Measurements from ENCODE around the gene CRYBB1. TPM values are rescaled to one million over a fixed set of nuclear protein-coding genes. Genes with fewer than 3 reads are reported as not detected.

The CRYBB1 gene
- 0.27 TPM for total RNA-seq

DNA sequence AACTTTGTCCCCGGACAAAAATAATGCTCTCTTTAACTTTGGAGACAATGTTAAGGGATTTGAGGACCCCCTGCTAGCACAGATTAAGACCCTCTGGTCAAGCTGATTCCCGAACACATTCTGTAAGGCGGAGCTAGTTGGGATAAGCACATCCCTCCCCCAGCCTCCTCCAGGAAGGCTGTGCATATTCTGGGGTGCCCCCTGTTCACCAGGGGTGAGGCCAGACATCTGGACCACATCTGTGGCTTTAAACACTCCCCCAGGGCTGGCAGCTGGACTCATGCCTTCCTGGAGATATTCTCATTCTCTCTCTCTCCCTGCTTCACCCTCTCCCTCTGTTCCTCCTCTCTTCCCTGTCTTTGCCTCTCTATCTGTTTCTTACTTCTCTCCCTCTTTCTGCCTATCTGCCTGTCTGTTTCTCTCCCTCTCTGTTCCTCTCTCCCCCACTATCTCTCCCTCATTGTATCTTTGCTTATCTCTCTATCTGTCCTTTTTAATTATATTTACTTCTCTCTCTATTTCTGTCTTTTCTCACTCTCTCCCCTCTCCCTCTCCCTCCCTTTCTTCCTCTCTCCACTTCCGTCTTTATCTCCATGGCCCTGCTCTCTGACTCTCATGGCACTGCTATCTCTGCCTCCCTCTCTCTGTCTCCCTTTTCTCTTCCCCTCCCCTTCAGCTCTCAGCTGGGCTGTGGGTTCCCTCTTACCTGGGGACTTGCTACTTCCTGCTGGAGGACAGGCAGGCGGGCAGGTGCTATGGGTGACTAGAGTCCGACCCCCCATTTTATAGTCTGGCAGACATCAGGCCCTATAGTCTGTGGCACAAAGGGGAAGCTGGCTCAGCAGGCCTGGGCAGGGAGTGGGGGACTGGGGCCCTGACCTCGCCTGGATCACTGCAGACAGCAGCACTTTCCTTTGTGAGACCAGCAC, at the start of gene CRYBB1:
Gene CRYBB1, minus strand, starts transcription at position 757 of the 929 bp plus-strand sequence. CDS start 1,708 bp downstream, outside the sequence.
- DNase-seq (ENCODE audit: low read depth in 2 of 3, low spot score in 2 of 3): peak in 2 of 3 donors; percentile 25 to 69

DNA sequence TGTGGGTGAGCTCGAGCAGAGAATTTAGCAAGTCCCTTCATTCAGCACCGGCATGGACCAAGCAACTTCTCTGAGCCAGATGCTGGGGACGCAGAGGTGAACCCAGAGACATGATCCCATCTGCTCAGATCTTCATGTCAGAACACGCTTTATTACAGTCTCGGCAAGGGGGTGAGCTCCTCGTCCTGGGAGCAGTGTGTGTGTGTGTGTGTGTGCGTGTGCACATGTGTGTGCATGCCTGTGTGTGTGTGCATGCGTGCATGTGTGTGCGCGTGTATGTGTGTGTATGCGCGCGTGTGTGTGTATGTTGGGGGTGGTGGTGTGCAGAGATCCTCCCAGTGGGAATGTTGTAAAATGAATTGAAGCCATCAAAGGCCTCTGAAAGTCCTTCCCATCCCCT, 49.3 kb upstream of the CRYBB1 start:
- DNase-seq (ENCODE audit: low read depth in 2 of 3, low spot score in 2 of 3): no peak

DNA sequence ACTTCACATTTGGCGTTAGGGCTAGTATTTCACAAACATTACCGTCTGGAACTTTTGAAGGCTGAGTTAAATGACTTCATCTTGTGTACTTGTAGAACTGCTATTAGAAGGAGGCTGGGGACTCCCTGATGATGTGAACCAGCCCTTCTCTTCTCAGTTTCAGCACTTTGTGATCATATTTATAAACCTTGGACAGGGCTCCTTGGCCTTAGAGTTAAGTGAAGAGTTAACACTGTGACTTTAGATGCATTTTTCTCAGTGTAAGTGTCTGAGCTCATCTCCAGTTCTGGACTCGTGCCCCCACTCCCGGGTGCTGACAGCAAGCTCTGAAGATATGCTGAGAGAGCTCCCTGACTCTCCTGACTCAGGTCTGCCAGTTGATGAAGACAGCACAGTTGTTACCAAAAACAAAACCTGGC, 48.0 kb upstream of the CRYBB1 start:
- DNase-seq (ENCODE audit: low read depth in 2 of 3, low spot score in 2 of 3): no peak

DNA sequence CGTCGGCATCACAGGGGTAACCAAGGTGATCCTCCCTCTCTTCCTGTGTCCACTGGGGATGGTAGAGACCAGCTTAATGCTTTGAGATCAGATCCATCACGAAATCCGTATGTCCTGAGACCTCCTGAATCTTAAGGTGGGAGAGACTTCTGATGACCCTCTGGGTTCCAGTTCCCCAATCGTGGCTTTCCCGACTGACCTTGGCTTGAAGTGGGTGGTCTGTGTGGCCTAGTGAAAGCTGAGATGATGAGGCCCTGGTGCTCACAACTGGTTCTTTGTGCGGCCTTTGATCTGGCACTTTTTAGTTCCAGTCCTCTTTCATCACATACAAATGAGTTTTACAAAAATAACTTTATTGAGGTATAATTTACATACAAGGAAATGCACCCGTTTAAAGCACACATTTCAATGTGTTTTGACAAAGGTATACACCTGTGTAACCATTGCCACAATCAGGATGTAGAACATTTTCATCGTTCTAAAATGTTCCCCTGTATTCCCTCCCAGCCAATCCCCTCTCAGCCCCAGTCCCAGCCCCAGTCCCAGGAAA, 45.6 kb upstream of the CRYBB1 start:
- no peak for DNase-seq (ENCODE audit: low read depth in 2 of 3, low spot score in 2 of 3)

DNA sequence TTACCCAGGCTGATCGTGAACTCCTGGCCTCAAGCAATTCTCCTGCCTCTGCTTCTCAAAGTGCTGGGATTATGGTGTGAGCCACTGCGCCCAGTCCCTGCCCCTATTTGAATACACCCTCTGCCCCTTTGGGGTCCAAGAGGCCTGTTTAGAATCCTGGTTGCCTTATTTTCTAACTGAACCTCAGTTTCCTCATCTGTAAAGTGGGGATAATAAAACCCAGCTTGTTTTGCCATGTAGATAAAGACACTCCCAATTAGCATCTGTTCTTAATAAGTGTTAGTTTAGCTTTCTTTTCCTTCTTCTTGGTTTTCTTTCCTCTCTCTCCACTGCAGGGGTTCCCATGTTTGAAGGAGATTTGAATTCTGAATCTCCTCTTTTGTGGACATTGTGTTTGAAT, 44.3 kb upstream of the CRYBB1 start:
- no peak for DNase-seq (ENCODE audit: low read depth in 2 of 3, low spot score in 2 of 3)

DNA sequence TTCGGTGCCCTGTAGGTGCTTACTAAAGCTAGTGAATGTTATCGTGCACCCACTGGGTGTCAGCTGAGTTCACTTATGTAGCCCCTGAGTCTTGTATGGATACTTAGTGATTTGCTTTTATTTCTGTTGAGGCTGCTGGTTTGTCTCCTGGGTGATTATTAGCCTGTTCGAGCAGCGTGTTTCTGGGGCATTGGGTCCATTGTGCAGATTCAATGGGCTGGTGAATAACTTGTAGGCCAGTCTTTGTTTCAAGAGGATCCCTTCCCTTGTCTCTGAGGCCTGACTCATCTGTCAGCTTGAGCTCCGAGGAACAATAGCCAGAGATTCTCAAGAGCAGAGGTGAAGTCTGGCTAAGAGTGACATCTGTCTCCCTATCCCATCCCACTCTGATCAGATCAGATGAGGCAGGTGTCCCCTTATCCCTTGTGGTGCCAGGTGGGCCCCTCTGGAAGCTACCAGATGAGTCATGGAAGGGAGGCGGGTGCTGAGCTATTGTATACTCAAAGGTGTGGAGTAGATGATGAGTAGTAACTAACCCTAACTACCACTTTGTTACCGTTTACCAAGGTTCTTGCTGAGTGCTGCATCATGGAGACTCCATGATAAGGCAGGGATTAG, 43.2 kb upstream of the CRYBB1 start:
- DNase-seq (ENCODE audit: low read depth in 2 of 3, low spot score in 2 of 3): no peak

DNA sequence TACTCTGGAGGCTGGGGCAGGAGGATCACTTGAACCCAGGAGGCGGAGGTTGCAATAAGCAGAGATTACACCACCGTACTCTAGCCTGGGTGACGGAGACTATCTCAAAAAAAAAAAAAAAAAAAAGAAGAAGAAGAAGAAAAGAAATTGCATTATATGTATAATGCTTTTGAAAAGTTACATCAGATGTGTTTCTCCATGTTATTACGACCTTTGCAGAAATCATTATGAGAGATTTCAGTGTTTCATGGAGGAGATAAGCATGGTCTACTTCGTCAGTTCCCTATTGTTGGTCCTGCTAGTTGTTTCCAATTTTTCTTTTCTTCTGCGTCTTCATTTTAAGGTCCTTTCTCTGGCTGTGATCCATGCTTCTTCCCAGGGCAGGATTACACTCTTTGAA, 42.5 kb upstream of the CRYBB1 start:
- DNase-seq (ENCODE audit: low read depth in 2 of 3, low spot score in 2 of 3): no peak

DNA sequence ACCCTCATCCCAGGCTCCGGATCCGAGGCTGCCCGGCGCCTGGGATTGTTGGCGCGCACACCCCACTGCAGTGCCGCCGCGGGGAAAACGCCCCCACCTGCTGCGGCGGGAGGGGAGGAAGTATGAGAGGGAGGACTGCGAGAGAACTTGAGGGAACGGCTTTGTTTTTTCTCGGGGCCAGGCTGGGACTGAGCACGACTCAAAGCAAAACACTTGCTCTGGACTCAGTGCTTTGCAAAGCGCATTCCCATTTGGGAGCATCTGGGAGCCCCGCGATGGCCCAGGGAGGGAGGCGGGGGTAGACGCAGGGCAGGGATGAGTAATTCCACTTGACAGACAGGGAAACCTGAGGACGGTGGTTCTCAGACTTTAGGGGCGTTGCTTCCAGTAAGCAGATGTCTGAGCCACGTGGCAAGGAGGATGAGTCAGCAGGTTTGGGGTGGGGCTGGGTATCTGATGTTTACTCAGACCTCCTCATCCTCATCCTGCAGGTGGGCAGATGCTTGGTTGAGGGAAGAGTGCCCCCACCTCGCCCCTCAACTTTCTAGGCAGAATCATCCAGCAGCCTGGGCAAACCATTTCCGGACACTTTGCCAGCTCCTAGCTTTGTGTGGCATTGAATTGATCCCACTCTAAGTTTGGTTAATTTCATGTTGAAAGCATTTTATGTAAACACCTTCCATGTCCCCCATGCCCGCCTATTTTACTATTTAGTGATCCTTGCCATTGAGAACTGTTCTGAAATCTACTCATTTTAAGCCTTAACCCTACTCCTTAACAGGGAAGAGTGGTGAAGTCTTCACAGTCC, 41.0 kb upstream of the CRYBB1 start:
- DNase-seq (ENCODE audit: low read depth in 2 of 3, low spot score in 2 of 3): peak in 2 of 3 donors; percentile 80 to 87

DNA sequence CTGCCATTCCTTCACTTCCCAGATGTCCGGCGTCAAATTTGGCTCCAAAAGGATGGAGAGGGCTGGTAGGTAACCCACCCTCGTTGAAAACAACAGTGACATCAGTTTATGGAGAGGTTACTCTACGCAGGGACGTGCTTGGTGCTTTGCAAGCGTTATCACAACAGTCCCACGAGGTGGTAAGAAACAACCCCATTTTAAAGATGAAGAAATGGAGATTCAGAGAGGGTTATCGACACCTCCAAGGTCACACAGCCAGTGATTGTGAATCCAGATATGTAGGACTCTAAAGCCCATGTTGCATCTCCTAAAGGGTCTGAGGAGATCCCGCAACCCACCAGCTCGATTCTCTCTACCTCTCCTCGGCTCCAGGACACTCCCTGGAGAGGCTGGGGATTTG, 40.3 kb upstream of the CRYBB1 start:
- no peak for DNase-seq (ENCODE audit: low read depth in 2 of 3, low spot score in 2 of 3)

DNA sequence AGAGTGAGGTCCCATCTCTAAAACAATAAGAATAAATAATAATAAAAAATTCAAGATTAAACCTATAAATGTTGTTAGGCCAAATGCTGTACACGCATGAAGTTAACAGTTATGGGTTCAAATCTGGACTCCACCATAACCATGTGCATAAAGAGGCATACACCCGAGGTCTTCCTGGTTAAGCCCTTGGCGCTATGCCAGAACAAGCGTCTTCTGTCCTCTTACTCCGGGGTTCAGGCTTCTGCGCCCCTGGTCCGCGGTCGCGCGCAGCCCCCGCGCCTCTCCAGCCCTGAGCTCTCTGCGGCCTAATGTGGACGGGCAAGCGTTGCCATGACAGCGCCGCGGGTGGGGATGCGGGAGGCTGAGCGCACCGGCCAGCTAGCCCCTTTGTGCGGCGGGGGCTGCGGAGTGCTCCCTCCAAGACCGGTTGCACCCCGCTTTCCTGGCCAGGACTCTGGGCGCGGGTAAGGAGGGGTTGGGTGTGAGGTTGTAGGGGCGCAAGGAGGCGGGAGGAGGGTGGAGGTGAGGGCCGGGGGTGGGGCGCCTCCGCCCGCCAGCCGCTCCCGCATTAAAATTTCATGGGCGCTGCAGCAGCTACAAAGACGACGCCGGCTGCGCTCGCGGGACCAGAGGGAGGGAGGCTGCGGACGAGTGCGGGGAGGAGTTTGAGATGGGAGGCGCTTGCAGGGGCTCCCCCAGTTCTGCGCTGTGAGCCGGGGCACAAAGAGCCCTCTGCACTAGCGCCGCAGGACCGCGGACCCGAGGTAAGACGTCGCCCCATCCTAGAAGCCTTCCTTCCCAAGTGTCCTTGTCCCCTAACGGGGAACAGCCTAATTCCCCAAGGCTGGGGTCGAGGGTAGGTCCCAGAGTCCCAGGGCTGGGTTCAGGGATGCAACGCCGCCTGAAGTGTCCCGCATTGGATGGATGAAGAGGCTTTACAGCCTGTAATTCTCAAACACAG, 39.3 kb upstream of the CRYBB1 start, which contains the start of gene MIAT:
Gene MIAT, plus strand, starts transcription at position 698 of the 961 bp plus-strand sequence.
- peak in 1 of 3 donors; percentile 53 for DNase-seq (ENCODE audit: low read depth in 2 of 3, low spot score in 2 of 3)

DNA sequence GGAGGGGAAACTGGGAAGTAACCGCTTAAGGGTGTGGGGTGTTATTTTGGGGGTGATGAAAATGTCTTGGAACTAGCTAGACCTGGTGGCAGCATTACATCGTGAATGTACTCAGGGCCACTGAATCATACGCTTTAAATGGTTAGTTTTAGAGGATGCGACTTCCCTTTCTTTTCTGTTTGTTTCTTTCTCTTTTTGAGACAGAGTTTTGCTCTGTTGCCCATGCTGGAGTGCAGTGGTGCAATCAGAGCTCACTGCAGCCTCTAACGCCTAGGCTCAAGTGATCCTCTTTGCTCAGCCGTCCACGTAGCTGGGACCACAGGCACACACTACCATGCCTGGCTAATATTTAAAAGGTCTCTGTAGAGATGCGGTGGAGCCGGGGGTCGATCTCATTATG, 34.0 kb upstream of the CRYBB1 start:
- DNase-seq (ENCODE audit: low read depth in 2 of 3, low spot score in 2 of 3): no peak

DNA sequence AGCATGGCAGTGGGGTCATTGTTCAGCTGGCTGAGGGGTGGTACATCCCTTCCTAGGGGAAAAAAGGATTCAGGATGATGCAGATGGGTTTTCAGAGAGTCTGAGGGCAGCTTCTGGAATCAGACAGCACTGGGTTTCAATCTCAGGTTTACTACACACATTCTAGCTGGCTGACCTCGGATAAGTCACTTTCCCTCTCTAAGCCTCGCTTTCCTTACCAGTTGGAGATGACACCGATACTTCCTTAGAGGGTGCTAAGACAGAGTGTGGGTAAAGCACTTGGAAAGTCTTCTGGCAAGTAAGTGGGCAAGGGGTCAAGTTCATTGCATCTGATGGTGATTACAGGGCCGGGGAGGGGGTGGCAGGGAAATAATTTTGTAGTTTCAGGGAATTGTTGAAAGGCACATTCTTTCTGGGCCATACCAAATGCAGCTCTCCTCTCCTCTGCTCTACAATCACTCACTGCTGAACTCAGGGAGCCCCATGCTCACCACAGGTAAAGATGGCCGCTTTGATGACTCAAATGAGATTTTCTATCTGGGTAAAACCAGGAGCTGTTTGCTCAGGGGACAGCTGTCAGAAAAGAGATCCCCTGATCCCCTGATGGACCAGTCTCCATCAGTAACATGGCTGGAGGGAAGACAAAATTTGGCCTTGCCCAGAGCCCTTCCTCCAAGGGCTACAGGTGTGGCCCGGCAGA, 33.0 kb upstream of the CRYBB1 start:
- no peak for DNase-seq (ENCODE audit: low read depth in 2 of 3, low spot score in 2 of 3)

DNA sequence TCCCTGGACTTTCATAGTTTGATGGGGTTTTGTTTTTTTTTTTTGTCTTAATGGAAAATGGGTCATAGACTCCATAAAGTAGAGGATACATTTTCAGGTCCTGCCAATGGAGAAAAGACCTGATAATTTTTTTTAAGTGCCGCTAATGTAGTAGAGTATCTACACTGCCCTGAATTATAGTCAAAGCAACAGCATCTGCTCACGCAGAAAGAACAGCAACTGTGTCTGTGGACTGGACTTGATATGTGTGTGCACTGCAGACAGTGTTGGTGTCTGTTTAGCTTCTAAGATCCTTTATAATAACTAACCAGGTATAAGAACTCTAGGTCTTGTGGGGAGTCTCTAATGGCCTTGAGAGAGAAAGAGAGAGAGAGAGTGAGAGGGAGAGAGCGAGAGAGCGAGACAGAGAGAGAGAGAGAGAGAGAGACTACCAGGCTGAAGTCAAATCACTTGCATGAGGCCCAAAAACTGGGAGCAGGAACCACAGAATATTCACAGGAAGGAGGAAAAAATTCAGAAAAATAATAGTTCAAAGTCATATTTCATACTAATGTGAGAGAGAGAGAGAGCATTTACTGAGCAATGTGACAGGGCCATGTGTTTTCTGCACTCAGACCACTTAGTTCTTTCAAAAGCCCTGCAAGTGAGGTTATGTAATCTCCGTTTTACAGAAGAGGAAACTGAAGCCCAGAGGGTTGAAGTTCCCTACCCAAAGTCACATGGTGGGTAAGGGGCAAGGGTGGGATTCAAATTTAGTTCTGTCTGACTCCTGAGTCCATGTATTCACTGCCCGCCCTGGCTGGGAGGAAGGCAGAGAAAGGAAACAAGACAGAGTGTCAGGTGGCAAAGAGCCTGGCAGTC, 30.9 kb upstream of the CRYBB1 start:
- peak in 1 of 3 donors; percentile 65 for DNase-seq (ENCODE audit: low read depth in 2 of 3, low spot score in 2 of 3)

DNA sequence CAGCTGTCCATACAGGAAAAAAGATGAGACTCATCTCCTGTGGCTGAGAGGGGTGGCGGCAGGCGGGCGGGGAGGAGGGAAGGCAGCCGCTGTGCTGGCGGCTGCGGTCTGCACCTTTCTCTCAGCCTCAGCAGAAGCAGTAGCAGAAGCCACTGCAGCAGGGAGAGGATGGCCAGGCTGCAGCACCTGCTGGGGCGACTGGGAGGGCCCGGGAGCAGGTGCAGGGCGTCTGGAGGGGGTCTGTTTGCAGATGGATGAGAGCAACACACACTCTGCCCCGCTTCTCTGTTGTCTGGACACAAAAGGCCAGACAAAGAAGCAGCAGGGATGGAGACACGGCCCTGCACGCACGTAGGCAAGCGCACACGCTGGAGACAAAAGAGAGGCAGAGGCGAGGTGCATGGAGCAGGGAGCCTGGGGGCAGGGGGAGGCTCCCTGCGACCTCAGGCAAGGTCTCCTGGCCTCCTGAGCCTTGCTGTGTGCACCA, 30.2 kb upstream of the CRYBB1 start:
- DNase-seq (ENCODE audit: low read depth in 2 of 3, low spot score in 2 of 3): peak in 1 of 3 donors; percentile 41

DNA sequence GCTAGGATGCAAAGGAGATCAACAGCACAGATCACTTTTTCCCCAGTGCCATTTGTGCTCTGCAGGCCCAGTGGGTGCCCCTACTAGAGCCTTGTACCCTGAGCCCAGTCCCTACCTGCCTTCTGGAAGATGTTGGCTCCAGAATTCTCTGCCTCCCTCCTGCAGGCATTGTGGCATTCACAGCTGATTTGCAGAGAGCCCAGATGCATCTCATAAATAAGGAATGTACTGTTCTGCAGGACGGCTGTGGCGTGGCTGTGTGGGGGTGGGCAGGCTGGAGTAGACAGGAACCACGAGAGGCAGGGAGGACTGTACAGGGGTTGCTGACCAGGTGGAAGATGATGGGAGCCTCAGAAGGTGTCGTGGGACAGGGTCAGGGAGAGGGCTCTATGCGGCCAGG, 28.3 kb upstream of the CRYBB1 start:
- DNase-seq (ENCODE audit: low read depth in 2 of 3, low spot score in 2 of 3): no peak

DNA sequence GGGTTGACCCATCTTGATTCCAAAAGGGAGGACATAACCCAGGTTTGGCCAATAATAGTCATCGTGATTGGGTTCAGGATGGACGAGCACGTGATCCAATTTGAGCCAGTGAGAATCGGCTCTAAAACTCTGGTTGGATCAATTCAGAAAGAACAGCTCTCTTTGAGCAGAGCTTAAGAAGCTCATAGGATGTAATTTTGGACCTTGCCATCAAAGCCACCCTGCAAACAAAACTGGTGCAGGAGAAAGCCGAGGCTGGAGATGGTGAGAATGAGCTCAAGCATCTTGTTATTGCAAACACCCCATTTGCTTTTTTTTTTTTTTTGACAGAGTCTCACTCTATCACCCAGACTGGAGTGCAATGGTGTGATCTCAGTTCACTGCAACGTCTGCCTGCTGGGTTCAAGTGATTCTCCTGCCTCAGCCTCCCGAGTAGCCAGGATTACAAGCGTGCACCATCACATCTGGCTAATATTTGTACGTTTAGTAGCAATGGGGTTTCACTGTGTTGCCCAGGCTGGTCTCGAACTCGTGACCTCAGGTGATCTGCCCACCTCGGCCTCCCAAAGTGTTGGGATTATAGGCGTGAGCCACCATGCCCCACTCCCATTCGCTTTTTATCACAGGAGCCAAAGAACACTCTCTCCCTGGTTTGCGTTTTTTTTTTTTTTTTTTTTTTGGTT, 25.7 kb upstream of the CRYBB1 start:
- DNase-seq (ENCODE audit: low read depth in 2 of 3, low spot score in 2 of 3): peak in 1 of 3 donors; percentile 26
